Hepatocyte (in vitro differentiated cells): Measurements from ENCODE around the gene MSI2. TPM values are rescaled to one million over a fixed set of nuclear protein-coding genes. Genes with fewer than 3 reads are reported as not detected.

Experiments
- DNase-seq: peaks from one replicate; pipeline ENCODE4 v3.0.0-alpha.2; 2016; ENCODE audit warnings: low spot score
- H2AFZ ChIP-seq: fragments of 200-600 bp; sonication (generic); 2 replicates; pipeline ENCODE4 v1.6.0; 2016; ENCODE audit warnings: antibody characterized with exemption, mild to moderate bottlenecking
- H3K27ac ChIP-seq: fragments of 200-600 bp; sonication (generic); 2 replicates; pipeline ENCODE4 v1.5.1; 2016; ENCODE audit warnings: mild to moderate bottlenecking
- H3K27me3 ChIP-seq: fragments of 200-600 bp; sonication (generic); 2 replicates; pipeline ENCODE4 v1.6.1; 2016
- H3K36me3 ChIP-seq: fragments of 200-600 bp; sonication (generic); replicated peaks from 2 replicates; pipeline ENCODE4 v1.5.1; 2016; ENCODE audit warnings: low read depth; ENCODE audit not compliant: insufficient read depth
- H3K4me1 ChIP-seq: fragments of 200-600 bp; sonication (generic); 2 replicates; pipeline ENCODE4 v1.5.1; 2016; ENCODE audit warnings: mild to moderate bottlenecking, moderate library complexity; ENCODE audit not compliant: insufficient read depth
- H3K4me2 ChIP-seq: fragments of 200-600 bp; sonication (generic); 2 replicates; pipeline ENCODE4 v1.6.0; 2016
- H3K4me3 ChIP-seq: fragments of 200-600 bp; sonication (generic); 2 replicates; pipeline ENCODE4 v1.5.1; 2016; ENCODE audit warnings: mild to moderate bottlenecking
- H3K79me2 ChIP-seq: fragments of 200-600 bp; sonication (generic); 2 replicates; pipeline ENCODE4 v1.6.0; 2017; ENCODE audit warnings: mild to moderate bottlenecking
- H3K9me2 ChIP-seq: fragments of 200-600 bp; sonication (generic); replicated peaks from 2 replicates; pipeline ENCODE4 v1.6.0; 2017; ENCODE audit warnings: mild to moderate bottlenecking; ENCODE audit not compliant: insufficient read depth
- H3K9me3 ChIP-seq: fragments of 200-600 bp; sonication (generic); 2 replicates; pipeline ENCODE4 v1.5.1; 2016; ENCODE audit warnings: low read depth, mild to moderate bottlenecking
- H4K20me1 ChIP-seq: fragments of 200-600 bp; sonication (generic); 2 replicates; pipeline ENCODE4 v1.6.0; 2016; ENCODE audit warnings: mild to moderate bottlenecking; ENCODE audit not compliant: insufficient read depth, poor library complexity, severe bottlenecking
- CTCF ChIP-seq: fragments of 200-600 bp; sonication (generic); IDR thresholded peaks from 2 replicates; pipeline ENCODE4 v1.5.1; 2016; ENCODE audit warnings: antibody characterized with exemption, mild to moderate bottlenecking; ENCODE audit not compliant: poor library complexity
- EZH2 ChIP-seq: fragments of 200-600 bp; sonication (generic); IDR thresholded peaks from 2 replicates; pipeline ENCODE4 v1.6.1; 2016; ENCODE audit warnings: antibody characterized with exemption, mild to moderate bottlenecking, borderline replicate concordance
- EZH2phosphoT487 ChIP-seq: fragments of 200-600 bp; sonication (generic); IDR thresholded peaks from one replicate; pipeline ENCODE4 v1.6.1; 2018; ENCODE audit warnings: antibody characterized with exemption, mild to moderate bottlenecking, low read depth, moderate library complexity; ENCODE audit not compliant: unreplicated experiment, severe bottlenecking
- WGBS: methylation state at CpG from one replicate; pipeline ENCODE4 v1.1.6; 2016; ENCODE audit warnings: low lambda C conversion rate; ENCODE audit errors: missing lambda C conversion rate; 5-methylcytosine and 5-hydroxymethylcytosine counted together
- polyA plus RNA-seq: library from polyadenylated mRNA; unstranded; fragments of >200 nt; fragmentation: Nextera tagmentation; extraction: Ambion mirVana; gene quantifications from 2 replicates; pipeline ENCODE4 v1.2.1, GENCODE V29; 2016
- total RNA-seq: library from RNA; depleted of rRNA; stranded (reverse); fragments of >200 nt; gene quantifications from 2 replicates; pipeline ENCODE4 v1.2.3, GENCODE V29; 2014

The MSI2 gene
- total and polyA plus RNA-seq, 2 experiments from 2014 or later: 16.1 to 60.6 TPM

DNA sequence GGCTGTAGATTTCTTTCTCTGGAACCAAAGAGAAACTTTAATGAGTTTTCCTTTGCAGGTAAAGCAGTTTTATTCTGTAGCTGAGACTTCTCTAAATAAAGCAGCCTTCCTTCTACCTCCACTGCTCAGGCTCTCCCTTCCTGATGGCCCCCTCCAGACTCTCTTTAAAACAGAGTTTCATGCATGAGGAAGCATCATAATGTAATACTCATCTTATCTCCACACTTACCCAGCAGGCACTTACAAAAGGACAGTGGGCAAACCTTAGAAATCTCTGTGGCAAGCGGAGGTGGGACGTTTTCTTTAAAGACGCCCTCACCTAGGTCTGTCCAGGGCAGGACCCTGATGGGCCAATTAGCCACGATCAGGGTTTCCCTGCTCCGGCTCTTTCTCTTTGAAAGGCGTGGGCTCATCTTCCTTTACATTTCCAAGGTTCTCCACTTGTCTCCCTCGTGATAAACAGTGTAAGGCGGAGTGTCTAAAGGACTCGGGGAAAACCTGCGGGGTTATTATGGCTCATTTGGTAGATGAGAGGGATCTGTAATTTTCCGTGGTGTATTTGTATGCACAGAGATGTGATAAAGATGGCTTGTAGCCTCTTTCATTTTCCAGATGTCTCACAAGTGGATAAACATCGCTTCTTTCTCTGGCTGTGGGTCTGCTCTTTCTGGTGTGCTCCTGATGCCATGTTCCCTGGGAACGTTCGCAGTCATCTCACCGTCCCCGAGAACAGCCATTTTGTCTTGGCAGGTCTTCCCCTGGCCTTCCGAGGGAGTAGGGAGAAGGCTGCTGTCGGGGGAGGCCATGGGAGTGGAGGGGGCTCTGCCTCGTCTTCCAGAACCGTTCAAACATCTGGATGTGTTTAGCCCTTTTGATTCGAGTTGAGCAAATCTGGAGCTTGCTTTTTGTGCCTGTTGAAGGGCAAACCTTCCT, 249.8 kb downstream of the MSI2 start:
- Histone ChIP-seq H3K4me1 (peaks cover 21% of the 10 kb centered on the region), H3K4me3 (no peak overlapping the region), H3K27ac (peak overlapping the region; percentile 75), H3K9me2 (no peaks in the 10 kb centered on the region), H4K20me1 (no peaks in the 10 kb centered on the region), H3K36me3 (no peaks in the 10 kb centered on the region), H2AFZ (peak overlapping the region; percentile 7), H3K79me2 (peaks cover 59% of the 10 kb centered on the region), H3K9me3 (no peaks in the 10 kb centered on the region), H3K27me3 (no peaks in the 10 kb centered on the region), H3K4me2 (peak overlapping the region; percentile 51)
- WGBS: 51% methylated on average over 21 of the region's 21 CpGs
- DNase-seq: no peak
- no peak for TF ChIP-seq EZH2phosphoT487
- no peak for TF ChIP-seq CTCF
- no peak for TF ChIP-seq EZH2

GRCh38 chr17:57506774-57507127, 250.4 kb downstream of the MSI2 start:
- Histone ChIP-seq H2AFZ (peak overlapping the region; percentile 7), H3K27ac (peak overlapping the region; percentile 75), H3K36me3 (no peaks in the 10 kb centered on the region), H3K9me2 (no peaks in the 10 kb centered on the region), H3K4me3 (no peak overlapping the region), H3K9me3 (no peaks in the 10 kb centered on the region), H3K79me2 (peaks cover 55% of the 10 kb centered on the region), H4K20me1 (no peaks in the 10 kb centered on the region), H3K4me2 (peak overlapping the region; percentile 51), H3K4me1 (peaks cover 21% of the 10 kb centered on the region), H3K27me3 (no peaks in the 10 kb centered on the region)
- 38% methylated on average over 1 of the region's 1 CpG for WGBS
- DNase-seq: no peak
- TF ChIP-seq CTCF (no peak), EZH2phosphoT487 (no peak), EZH2 (no peak)

DNA sequence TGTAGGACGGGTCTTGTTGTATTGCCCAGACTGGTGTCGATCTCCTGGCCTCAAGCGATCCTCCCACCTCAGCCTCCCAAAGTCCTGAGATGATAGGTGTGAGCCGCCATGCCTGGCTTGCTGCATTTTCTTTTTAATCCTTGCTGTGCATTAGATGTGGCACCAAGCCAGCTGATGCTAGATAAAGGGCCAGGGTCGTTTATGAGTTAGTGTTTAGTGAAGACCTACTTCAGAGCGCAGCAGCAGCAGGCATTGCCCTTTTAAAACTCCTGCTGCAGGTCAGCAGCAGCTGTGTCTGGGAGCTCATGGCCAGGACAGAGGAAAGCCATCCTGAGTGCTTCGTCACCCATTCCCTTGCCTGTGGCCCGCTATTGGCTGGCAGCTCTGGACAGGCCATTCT, 251.5 kb downstream of the MSI2 start:
- H3K4me2 ChIP-seq: no peak overlapping the region
- no peak overlapping the region for H3K4me3 ChIP-seq
- TF ChIP-seq EZH2 (no peak), CTCF (no peak), EZH2phosphoT487 (no peak)
- H3K36me3 ChIP-seq: no peaks in the 10 kb centered on the region
- WGBS: 74% methylated on average over 8 of the region's 8 CpGs
- no peaks in the 10 kb centered on the region for H3K27me3 ChIP-seq
- H3K27ac ChIP-seq: peak overlapping the region; percentile 25
- H2AFZ ChIP-seq: no peak overlapping the region
- no peak for DNase-seq
- H3K9me2 ChIP-seq: no peaks in the 10 kb centered on the region
- H3K4me1 ChIP-seq: peaks cover 21% of the 10 kb centered on the region
- H3K9me3 ChIP-seq: no peaks in the 10 kb centered on the region
- no peaks in the 10 kb centered on the region for H4K20me1 ChIP-seq
- peaks cover 56% of the 10 kb centered on the region for H3K79me2 ChIP-seq
